H1 (cell line): Measurements from ENCODE around the gene PPP1R12B. TPM values are rescaled to one million over a fixed set of nuclear protein-coding genes. Genes with fewer than 3 reads are reported as not detected.

Source experiments
- EZH2 ChIP-seq: fragments of 200-600 bp; sonication (generic); IDR thresholded peaks from 2 replicates; pipeline ENCODE4 v1.7.1; 2012; ENCODE audit warnings: low read depth, mild to moderate bottlenecking, moderate library complexity, low read length, inconsistent platforms; ENCODE audit not compliant: severe bottlenecking
- polyA plus RNA-seq, 7 experiments: library from polyadenylated mRNA; depleted of rRNA in 3 of 7; stranded (reverse) in 5 of 7; unstranded in 2 of 7; fragments of >200 nt in 5 of 7; fragments of 200-250 nt in 2 of 7; gene quantifications; 1 replicate in 5 of 7; 2 replicates in 1 of 7; 4 replicates in 1 of 7; pipeline versions ENCODE4 v1.2.1 to v1.2.3, GENCODE V29; 2011 to 2013; ENCODE audit warnings: missing spikeins in 2 of 7, mixed read lengths in 2 of 7
- total RNA-seq: library from RNA; stranded (reverse); fragmentation: NEBNext Ultra II Directional; extraction: Animal tissue kit (Norgen Biotek cat#: 25700); gene quantifications from 2 replicates; pipeline ENCODE4 v1.2.1, GENCODE V29; 2021
- TF ChIP-seq, protein P1 (sequence below): IDR thresholded peaks from 2 replicates; pipeline ENCODE4 v1.6.1; 2011; ENCODE audit warnings: low read length, improper control_type of control experiment

The PPP1R12B gene
- total and polyA plus RNA-seq, 2 of the 8 experiments (the other 6 are each of a cell fraction or from before 2014, with no cell fraction given), result 7.9 to 18.7 TPM

DNA sequence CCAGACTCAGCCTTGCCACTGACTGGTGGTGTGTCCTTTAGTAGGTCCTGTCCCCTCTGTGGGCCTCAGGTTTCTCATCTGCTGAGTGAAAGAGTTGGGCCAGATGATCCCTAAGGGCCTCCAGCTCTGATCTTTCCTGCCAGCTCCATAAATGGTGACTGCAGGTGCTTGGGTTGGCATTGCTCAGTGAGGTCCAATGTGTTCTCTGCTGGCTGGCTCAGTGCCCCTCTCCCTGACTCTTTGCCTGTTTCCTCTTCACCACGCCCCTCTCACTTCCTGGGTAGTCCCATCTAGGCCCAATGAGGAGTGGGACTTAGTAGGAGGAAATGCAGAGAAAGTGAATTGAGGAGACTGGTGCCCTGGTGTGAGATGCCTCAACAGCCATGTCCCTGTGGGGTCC, 43.3 kb upstream of the PPP1R12B start (continued):
- TF ChIP-seq, protein P1, sequence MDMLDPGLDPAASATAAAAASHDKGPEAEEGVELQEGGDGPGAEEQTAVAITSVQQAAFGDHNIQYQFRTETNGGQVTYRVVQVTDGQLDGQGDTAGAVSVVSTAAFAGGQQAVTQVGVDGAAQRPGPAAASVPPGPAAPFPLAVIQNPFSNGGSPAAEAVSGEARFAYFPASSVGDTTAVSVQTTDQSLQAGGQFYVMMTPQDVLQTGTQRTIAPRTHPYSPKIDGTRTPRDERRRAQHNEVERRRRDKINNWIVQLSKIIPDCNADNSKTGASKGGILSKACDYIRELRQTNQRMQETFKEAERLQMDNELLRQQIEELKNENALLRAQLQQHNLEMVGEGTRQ, result no peak
- TF ChIP-seq EZH2, result no peak
- TF ChIP-seq, all 59 proteins: peak for 0
